HEK293T (cell line): ENCODE measurements around the gene CANT1.

Experiments used
- BHLHE40 ChIP-seq: fragments of 450-650 bp; IDR thresholded peaks from 2 replicates; pipeline ENCODE4 v1.6.1; 2016; ENCODE audit warnings: mild to moderate bottlenecking, moderate library complexity, borderline replicate concordance
- FOXA1 ChIP-seq: fragments of 450-650 bp; IDR thresholded peaks from 2 replicates; pipeline ENCODE4 v1.6.1; 2016; ENCODE audit warnings: mild to moderate bottlenecking
- NFRKB ChIP-seq: fragments of 450-650 bp; IDR thresholded peaks from 2 replicates; pipeline ENCODE4 v1.6.1; 2016; ENCODE audit warnings: mild to moderate bottlenecking, moderate library complexity
- PKNOX1 ChIP-seq: fragments of 450-650 bp; IDR thresholded peaks from 2 replicates; pipeline ENCODE4 v1.6.1; 2016

GRCh38 chr17:79011451-79012147 lies 2.0 kb upstream of the CANT1 start:
- TF ChIP-seq PKNOX1 (no peak), BHLHE40 (no peak), NFRKB (no peak), FOXA1 (no peak)
